HG02885 (cell line): Measurements from ENCODE around the gene APOBEC2.

Source experiments
- ATAC-seq: cut with Tn5 transposase; IDR thresholded peaks from one replicate; pipeline ENCODE4 v1.9.1; 2021; ENCODE audit warnings: mild to moderate bottlenecking; ENCODE audit not compliant: unreplicated experiment, poor library complexity

The APOBEC2 gene

DNA sequence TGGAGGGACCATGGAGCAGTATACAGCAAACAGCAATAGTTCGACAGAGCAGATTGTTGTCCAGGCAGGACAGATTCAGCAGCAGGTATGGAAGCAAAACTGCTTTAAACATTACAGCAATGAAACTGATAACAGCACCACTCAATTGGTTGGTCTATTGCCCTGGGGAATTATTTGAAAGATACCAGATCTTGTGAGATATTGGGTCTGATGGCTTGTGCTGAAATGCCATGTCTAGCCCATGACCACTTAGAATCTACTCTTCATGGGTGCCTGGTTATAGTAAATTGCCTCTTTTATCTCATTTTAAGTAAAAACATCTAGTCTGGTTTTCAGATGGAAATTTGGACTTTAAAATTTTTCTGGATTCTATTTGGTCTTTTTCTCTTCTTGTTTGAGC is 26.1 kb downstream of the APOBEC2 start:
- no peak for ATAC-seq

DNA sequence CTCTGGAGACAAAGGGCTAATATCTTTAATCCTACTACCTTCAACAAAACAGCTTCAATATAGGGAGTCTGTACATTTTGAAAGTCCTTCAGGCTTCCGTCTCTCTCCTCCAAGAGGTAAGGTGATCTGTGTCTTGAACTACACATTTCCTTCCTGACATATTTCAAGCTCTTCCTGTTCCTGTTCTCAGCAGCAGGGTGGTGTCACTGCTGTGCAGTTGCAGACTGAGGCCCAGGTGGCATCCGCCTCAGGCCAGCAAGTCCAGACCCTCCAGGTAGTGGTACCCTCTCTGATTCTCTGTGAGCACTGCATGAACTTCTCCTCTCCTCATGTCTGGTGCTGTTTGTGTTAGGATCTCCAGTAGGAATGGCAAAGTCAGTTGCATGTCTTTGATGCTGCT is 27.6 kb downstream of the APOBEC2 start:
- no peak for ATAC-seq

DNA sequence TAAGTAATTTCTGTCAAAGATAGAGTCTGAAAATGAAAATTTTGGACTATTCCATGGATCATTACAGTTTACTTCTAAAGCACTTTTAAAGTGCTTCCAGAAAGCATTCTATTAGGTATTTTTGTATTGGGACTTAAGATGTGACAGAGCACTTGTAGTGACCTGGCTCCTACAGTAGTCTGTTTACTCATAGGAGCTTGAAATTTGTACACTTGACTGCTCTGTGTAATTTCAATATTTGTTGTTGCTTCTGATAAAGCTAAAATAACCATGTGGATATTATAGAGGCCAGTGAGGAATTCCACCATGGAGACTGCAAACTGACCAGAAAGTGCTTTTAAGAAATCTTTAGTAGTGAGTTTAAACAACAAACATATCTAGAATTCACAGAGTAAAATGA is 30.1 kb downstream of the APOBEC2 start:
- no peak for ATAC-seq

DNA sequence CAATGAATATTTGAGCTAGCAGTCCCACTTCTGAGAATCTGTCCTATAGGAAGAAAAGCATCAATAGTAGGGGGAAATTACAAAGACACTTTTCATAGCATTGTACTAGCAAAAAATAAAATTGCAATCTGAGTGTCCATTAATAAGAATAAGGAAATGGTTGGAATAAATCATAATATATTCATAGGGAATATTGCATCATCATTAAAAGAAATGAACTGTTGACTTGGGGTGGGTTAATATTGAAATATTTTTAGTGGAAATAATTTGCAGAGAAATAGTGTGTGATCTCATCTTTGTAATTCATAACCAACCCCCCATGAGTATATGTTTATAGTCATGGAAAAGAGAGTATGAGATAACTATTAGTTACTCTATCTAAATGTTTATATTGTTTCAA is 32.2 kb downstream of the APOBEC2 start:
- ATAC-seq = no peak

DNA sequence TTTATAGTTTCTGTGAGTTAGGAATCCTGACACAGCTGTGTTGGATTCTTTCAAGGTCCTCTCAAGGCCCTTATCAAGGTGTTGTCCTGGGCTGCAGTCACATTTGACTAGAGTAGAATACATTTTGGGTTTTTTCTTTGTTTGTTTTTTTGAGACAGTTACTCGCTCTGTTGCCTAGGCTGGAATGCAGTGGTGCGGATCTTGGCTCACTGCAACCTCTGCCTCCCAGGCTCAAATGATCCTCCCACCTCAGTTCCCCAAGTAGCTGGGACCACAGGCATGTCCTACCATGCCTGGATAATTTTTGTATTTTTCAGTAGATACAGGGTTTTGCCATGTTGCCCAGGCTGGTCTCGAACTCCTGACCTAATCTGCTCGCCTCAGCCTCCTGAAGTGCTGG is 35.4 kb downstream of the APOBEC2 start:
- ATAC-seq = no peak

DNA sequence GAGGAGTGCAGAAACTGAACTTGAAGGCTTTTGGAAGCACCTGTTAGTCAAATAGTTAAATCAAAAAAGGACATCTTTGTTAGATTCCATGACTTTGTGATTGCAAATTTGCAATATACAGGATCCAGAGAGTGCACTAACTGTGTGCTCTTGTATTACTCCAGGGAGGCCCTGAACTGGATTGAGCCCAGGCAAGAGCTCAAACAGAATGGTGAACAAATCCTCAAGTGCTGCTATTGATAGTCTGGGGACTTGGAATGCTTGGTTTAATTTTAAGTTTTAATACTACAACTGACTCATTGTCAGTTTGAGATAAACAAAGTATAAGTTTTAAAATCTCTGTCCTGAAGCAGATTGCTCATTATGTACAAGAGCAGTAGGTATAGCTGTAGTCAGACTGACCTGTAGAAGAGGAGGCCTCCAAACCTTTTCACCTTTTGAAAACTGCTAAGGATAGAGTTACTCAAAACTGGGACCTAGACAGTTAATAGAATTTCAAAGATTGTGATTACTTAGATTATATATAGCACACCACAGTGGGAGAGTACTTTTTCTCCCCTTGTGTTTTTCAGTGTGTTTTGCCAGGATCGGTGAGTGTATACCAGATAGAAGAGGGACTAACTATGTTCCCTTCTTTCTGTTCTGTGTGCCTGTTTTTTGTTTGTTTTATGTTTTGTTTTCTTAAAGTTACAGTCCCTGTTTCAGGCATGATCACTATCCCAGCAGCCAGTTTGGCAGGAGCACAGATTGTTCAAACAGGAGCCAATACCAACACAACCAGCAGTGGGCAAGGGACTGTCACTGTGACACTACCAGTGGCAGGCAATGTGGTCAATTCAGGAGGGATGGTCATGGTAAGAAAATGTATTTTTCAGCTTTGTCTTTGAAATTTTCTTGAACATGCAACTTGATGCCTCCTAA is 38.1 kb downstream of the APOBEC2 start:
- no peak for ATAC-seq

DNA sequence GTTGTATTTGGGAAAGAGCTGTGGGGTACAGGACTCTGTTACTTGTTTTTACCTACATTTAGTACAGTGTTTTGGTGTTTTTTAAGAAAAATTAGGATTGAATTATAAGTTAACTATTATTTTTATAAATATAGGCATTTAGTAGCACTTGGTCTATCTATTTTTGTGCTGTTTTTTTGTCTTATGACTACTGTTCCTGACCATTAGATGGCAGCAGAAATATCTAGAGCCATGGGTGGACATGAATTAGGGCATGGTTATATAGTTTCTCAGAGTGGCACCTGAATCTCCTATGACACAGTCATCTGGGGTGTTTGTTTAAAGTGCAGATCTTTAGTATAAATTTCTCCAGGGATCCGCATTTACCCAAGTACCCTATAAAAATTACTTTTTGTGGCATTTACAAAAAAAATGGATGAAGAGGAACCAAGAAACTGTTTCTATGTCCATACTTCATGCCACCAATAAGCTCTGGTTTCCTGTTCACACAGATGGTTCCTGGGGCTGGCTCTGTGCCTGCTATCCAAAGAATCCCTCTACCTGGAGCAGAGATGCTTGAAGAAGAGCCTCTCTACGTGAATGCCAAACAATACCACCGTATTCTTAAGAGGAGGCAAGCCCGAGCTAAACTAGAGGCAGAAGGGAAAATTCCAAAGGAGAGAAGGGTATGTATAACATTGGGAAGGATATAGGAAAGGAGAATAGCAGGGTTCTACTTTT is 39.6 kb downstream of the APOBEC2 start:
- ATAC-seq = no peak

DNA sequence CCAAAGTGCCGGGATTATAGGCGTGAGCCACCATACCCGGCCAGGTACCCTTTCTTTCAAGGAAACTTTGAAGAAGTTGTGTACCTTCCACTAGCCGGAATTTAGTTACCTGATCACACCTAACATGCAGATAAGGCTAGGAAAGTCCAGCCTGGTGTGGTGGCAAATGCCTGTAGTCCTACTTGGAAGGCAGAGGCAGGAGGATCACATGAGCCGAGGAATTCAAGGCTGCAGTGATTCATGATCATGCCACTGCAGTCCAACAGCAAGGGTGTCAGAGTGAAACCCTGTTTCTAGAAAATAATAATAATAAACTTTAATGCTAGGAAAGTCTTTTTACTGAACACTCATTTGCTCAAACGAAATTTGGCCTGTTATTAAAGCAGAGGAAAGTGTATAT is 40.7 kb downstream of the APOBEC2 start:
- no peak for ATAC-seq

DNA sequence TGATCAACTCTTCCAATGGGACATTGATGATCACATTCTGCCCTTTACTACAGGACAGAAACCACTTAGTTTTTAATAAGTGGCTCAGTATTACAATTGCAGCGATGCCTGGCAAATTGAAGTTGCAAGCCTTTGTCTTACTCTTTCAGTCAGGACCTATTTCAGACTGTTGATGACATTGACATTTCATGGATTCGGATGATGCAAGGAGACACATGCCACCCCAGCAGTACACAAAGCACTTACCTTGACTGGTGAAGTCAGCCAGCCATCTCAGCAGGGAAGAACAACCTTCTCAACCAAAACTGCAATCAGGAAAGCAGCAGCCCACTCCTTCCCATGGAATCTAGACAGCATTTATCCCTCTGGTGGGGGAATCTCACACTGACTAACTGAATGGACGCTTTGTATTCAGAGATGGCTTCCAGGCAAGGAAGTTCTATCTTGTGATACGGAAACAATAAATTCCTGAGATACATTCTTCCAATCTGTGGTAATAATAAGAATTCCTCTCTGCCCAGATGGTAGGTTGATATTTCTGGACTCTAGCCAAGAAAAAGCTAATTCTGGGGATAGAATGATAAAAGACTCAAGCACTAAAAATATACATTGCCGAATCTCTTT is 44.6 kb downstream of the APOBEC2 start:
- no peak for ATAC-seq

DNA sequence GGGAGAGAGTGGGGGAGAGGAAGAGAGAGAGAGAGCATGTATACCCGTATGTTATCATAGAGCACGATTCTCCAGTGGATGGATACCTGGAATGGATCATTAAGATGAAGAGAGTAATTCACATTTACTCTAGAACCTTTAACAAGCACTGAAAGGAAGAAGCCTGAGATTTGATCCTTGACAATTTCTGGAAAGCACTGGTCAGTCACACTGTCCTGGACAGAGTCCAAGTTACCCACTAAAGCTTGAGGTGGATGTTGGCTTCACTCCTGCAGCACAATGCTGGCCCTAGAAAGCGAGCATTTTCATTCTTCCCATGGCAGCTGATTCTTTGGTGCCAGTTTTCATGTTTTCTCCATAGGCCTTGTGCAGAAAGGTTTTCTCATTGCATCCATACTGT is 45.4 kb downstream of the APOBEC2 start:
- no peak for ATAC-seq

DNA sequence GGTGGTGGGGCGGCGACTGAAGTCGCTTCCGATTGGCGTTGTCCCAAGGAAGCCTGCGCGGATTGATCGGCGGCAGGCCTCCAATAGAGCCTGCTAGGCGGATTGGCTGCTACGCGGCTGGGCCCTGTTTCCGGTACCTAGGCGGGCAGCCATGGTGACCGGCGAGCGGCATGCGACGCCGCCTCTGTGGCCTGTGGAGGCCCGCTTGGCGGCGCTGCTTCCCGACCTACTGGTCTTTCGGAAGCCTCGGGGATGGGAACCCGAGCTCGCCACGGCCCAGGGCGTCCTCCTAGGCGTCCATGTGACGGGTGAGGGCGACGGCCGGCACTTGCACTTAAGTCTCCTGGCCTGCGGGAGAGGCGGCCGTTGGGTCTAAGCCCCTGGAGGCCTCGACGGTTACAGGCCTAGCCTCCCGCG is 47.9 kb downstream of the APOBEC2 start:
- ATAC-seq = no peak

DNA sequence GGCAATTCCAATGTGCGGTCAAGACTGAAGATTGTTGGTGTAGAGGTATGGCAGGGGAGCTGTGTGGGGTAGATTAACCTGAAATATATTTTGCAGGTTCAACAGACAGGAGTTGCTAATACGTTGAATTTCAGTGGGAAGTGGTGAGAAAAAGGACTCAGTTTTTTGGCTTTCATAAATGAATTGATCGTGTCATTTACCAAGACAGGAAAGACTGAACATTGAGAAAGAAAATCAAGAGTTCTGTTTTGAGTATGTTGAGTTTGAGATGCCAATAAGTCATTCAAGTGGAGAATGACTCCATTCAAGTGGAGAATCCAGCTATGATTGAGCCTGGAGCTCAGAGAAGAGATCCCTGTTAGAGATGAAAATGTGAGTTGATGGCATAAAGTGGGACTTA is 50.8 kb downstream of the APOBEC2 start:
- ATAC-seq = no peak

DNA sequence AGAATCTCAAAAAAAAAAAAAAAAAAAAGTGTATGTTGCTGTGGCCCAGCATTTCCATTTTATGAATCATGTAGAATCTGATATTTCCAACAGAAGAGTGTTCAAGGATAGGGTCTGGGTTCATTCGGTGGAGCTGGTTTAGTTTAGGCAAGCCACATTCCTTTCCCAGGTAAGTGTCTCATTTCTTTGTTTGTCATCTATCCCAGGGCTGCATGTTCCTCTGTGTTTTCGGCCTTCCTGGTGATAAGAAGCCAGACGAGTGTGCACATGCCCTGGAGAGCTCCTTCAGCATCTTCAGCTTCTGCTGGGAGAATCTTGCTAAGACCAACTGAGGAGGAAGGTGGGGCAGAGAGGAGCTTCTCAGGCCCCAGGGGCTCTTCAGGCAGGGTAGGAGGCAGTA is 58.0 kb downstream of the APOBEC2 start:
- ATAC-seq = no peak
